Adrenal gland (tissue), 12 donors: ENCODE results near the gene DCBLD1. TPM values are rescaled to one million over a fixed set of nuclear protein-coding genes. Genes with fewer than 3 reads are reported as not detected.

Source experiments
- DNase-seq, 7 donors: peaks; one replicate each; pipeline ENCODE4 v3.0.0-alpha.2; 2019 to 2020
- H3K27ac ChIP-seq, 5 donors: fragments of 200-600 bp; sonication (generic) in 4 of 5; 1 replicate in 3 of 5; 2 replicates in 2 of 5; pipeline versions ENCODE4 v1.5.1 to v1.8.0; 2016 to 2020; ENCODE audit warnings: mild to moderate bottlenecking in 1 of 5
- H3K27me3 ChIP-seq: fragments of 200-600 bp; 2 replicates; pipeline ENCODE4 v1.8.0; 2021
- H3K36me3 ChIP-seq, 2 donors: fragments of 200-600 bp; replicated peaks in 1 of 2; 1 replicate in 1 of 2; 2 replicates in 1 of 2; pipeline versions ENCODE4 v1.5.1 to v1.8.0; 2018 to 2022
- H3K4me1 ChIP-seq, 2 donors: fragments of 200-600 bp; replicated peaks in 1 of 2; 1 replicate in 1 of 2; 2 replicates in 1 of 2; pipeline versions ENCODE4 v1.5.1 to v1.8.0; 2018 to 2021
- H3K4me3 ChIP-seq, 4 donors: fragments of 200-600 bp; sonication (generic) in 3 of 4; one replicate each; pipeline ENCODE4 v1.5.1; 2016 to 2018
- H3K9me3 ChIP-seq, 3 donors: fragments of 200-600 bp; sonication (generic) in 1 of 3; replicated peaks in 1 of 3; 1 replicate in 2 of 3; 2 replicates in 1 of 3; pipeline versions ENCODE4 v1.5.1 to v1.8.0; 2016 to 2021
- POLR2A ChIP-seq, 2 donors: fragments of 450-650 bp; IDR thresholded peaks; one replicate each; pipeline ENCODE4 v1.6.1; 2017; ENCODE audit warnings: antibody characterized with exemption in 2 of 2, mild to moderate bottlenecking in 2 of 2, moderate library complexity in 1 of 2
- WGBS, 4 donors: extraction: QIAGEN DNeasy Blood & Tissue Kit in 2 of 4; methylation state at CpG; one replicate each; pipeline versions ENCODE4 v1.1.5 to v1.1.7; 2013 to 2017; 5-methylcytosine and 5-hydroxymethylcytosine counted together
- intact Hi-C, 2 donors: fragments of 100-400 bp; cut with DNase I; formaldehyde crosslinking; loops; one replicate each; pipeline versions ENCODE4 v1.14.1 to v1.15.0; 2022 to 2023
- polyA plus RNA-seq, 3 donors: library from polyadenylated mRNA; stranded (reverse); fragments of 200-250 nt in 2 of 3; fragments of 350-450 nt in 1 of 3; fragmentation: Illumina TruSeq in 1 of 3; extraction: RNeasy Lipid Tissue Mini Kit (QIAGEN cat#74804) in 1 of 3; gene quantifications; one replicate each; pipeline ENCODE4 v1.2.3, GENCODE V29; 2013 to 2014
- total RNA-seq, 9 donors: library from RNA; depleted of rRNA in 4 of 9; stranded (reverse); fragments of >200 nt in 4 of 9; fragments of 120-200 nt in 1 of 9; fragmentation: NEBNext Ultra II Directional in 1 of 9; extraction: Animal tissue kit (Norgen Biotek cat#: 25700) in 1 of 9; gene quantifications; one replicate each; pipeline versions ENCODE4 v1.1.0 to v1.2.4, GENCODE V29; 2013 to 2023
- TF ChIP-seq, protein P1 (sequence below), 6 experiments: fragments of 450-650 bp in 4 of 6; fragments of 200-600 bp in 2 of 6; sonication (generic) in 1 of 6; IDR thresholded peaks; 1 replicate in 5 of 6; 2 replicates in 1 of 6; pipeline versions ENCODE4 v1.5.1 to v1.8.0; 2016 to 2021; ENCODE audit warnings: antibody characterized with exemption in 6 of 6, mild to moderate bottlenecking in 2 of 6, moderate library complexity in 1 of 6
- donor health status: healthy with polysubstance abuse.
- donor health status: Bipolar disorder and iron deficiency.
- donor health status: DM: yes; HTN: yes; CAD: no.
- donor health status: DM: no; HTN: no; CAD: no.
- donor health status: DM: no; HTN: no; CAD: no.
- donor health status: DM: yes; HTN: yes; CAD: no.

The DCBLD1 gene
- total and polyA plus RNA-seq, 12 donors = 4.2 to 17.1 (median 6.6) TPM

- H3K36me3 ChIP-seq = no peaks in the 10 kb centered on the region
- H3K27me3 ChIP-seq = no peaks in the 10 kb centered on the region
- intact Hi-C loops = no loop called here
- H3K9me3 ChIP-seq = no peaks in the 10 kb centered on the region
- H3K4me1 ChIP-seq = peaks cover 0 to 29% of the 10 kb centered on the region in 2 donors
- peak overlapping the region in 1 of 5 donors; percentile 31 for H3K27ac ChIP-seq
- no peak for DNase-seq
- TF ChIP-seq, protein P1, sequence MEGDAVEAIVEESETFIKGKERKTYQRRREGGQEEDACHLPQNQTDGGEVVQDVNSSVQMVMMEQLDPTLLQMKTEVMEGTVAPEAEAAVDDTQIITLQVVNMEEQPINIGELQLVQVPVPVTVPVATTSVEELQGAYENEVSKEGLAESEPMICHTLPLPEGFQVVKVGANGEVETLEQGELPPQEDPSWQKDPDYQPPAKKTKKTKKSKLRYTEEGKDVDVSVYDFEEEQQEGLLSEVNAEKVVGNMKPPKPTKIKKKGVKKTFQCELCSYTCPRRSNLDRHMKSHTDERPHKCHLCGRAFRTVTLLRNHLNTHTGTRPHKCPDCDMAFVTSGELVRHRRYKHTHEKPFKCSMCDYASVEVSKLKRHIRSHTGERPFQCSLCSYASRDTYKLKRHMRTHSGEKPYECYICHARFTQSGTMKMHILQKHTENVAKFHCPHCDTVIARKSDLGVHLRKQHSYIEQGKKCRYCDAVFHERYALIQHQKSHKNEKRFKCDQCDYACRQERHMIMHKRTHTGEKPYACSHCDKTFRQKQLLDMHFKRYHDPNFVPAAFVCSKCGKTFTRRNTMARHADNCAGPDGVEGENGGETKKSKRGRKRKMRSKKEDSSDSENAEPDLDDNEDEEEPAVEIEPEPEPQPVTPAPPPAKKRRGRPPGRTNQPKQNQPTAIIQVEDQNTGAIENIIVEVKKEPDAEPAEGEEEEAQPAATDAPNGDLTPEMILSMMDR (IDR thresholded peaks at IDR 0.05) = no peak
- TF ChIP-seq POLR2A (IDR thresholded peaks at IDR 0.05) = no peak
- H3K4me3 ChIP-seq = no peak overlapping the region
These were observed 13.0 kb downstream of the DCBLD1 start for GRCh38 chr6:117495425-117495824.

DNA sequence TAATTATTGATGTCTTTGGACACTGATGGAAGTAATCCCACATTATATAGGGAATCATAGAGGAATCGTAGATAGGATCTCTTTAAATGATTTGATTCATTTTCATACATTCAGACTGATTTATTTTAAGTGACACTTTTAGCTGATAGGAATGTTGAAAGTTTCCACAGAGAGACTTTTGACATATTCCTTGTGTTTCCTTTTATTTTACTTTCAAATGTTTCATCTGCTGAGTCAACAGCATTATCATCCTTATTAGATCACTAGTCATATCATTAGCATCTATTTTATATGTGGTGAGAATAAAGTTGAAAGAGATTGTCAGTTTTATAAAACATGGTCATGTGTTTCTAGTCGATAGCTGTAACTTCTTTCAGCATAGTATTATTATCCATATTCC is 13.4 kb downstream of the DCBLD1 start:
- H3K9me3 ChIP-seq = no peaks in the 10 kb centered on the region
- no peak overlapping the region for H3K4me3 ChIP-seq
- no peak for TF ChIP-seq POLR2A (IDR thresholded peaks at IDR 0.05)
- TF ChIP-seq, protein P1 (IDR thresholded peaks at IDR 0.05) = no peak
- no peaks in the 10 kb centered on the region for H3K27me3 ChIP-seq
- peaks cover 0 to 29% of the 10 kb centered on the region in 2 donors for H3K4me1 ChIP-seq
- intact Hi-C loops = no loop called here
- no peak overlapping the region for H3K27ac ChIP-seq
- WGBS, 4 donors = 64 to 95% (median 83%) methylated on average over 2 of the region's 2 CpGs
- no peaks in the 10 kb centered on the region for H3K36me3 ChIP-seq
- DNase-seq = no peak

- TF ChIP-seq POLR2A (IDR thresholded peaks at IDR 0.05) = no peak
- TF ChIP-seq, protein P1 (IDR thresholded peaks at IDR 0.05) = no peak
- 97 to 100% (median 99%) methylated on average over 1 of the region's 1 CpG for WGBS, 4 donors
- H3K4me3 ChIP-seq = peak overlapping the region in 1 of 4 donors; percentile 1
- no peak for DNase-seq
- peaks cover 0 to 29% of the 10 kb centered on the region in 2 donors for H3K4me1 ChIP-seq
- no peak overlapping the region for H3K27ac ChIP-seq
- H3K27me3 ChIP-seq = no peaks in the 10 kb centered on the region
- H3K9me3 ChIP-seq = no peaks in the 10 kb centered on the region
- intact Hi-C loops = no loop called here
- no peaks in the 10 kb centered on the region for H3K36me3 ChIP-seq
These were observed 14.0 kb downstream of the DCBLD1 start for GRCh38 chr6:117496383-117496990.

- Histone ChIP-seq H3K36me3 (no peaks in the 10 kb centered on the region), H3K27me3 (no peaks in the 10 kb centered on the region), H3K4me3 (no peak overlapping the region), H3K27ac (no peak overlapping the region), H3K4me1 (peaks cover 0 to 29% of the 10 kb centered on the region in 2 donors), H3K9me3 (no peaks in the 10 kb centered on the region)
- 67 to 79% (median 74%) methylated on average over 1 of the region's 1 CpG for WGBS, 4 donors
- intact Hi-C loops = no loop called here
- TF ChIP-seq, protein P1 (IDR thresholded peaks at IDR 0.05) = no peak
- TF ChIP-seq POLR2A (IDR thresholded peaks at IDR 0.05) = no peak
- no peak for DNase-seq
These were observed 14.8 kb downstream of the DCBLD1 start for GRCh38 chr6:117497237-117497636.
